HEK293 (cell line): ENCODE data around the gene ZP4.

ENCODE experiments used
- CTCF ChIA-PET: fragments of 350-600 bp; formaldehyde crosslinking; extraction: SDS; loops from one replicate; lab custom pipeline; 2021; ENCODE audit warnings: antibody characterized with exemption; lab: Yijun Ruan, JAX
- POLR2A ChIA-PET: fragments of 300-600 bp; formaldehyde crosslinking; extraction: SDS; loops from one replicate; lab custom pipeline; 2020; ENCODE audit warnings: antibody characterized with exemption, inconsistent platforms; lab: Yijun Ruan, JAX
- H3K27ac ChIP-seq: fragments of 200-500 bp; sonication (Bioruptor generic); 2 replicates; pipeline ENCODE4 v1.5.1; 2014; ENCODE audit warnings: low read depth, low read length, control low read depth, inconsistent platforms; ENCODE audit errors: extremely low read depth
- H3K36me3 ChIP-seq, 2 experiments: fragments of 200-500 bp in 1 of 2; sonication (Bioruptor generic) in 1 of 2; 1 replicate in 1 of 2; 2 replicates in 1 of 2; pipeline ENCODE4 v1.5.1; 2014 to 2017; ENCODE audit warnings: inconsistent platforms in 2 of 2, low read length in 2 of 2; ENCODE audit not compliant: control insufficient read depth in 2 of 2, insufficient read depth in 1 of 2
- H3K4me1 ChIP-seq: fragments of 200-500 bp; sonication (Bioruptor generic); 2 replicates; pipeline ENCODE4 v1.5.1; 2014; ENCODE audit warnings: mild to moderate bottlenecking, low read length, inconsistent platforms; ENCODE audit not compliant: control insufficient read depth, insufficient read depth
- H3K4me3 ChIP-seq: 2 replicates; pipeline ENCODE4 v1.5.1; 2011; ENCODE audit warnings: low read depth, mild to moderate bottlenecking, control low read depth, low read length, moderate library complexity
- H3K9me3 ChIP-seq: fragments of 200-500 bp; sonication (Bioruptor generic); 2 replicates; pipeline ENCODE4 v1.5.1; 2014; ENCODE audit warnings: low read depth, low read length, inconsistent platforms; ENCODE audit not compliant: control insufficient read depth, insufficient read depth
- BCL6B ChIP-seq: fragments of 450-650 bp; formaldehyde crosslinking; IDR thresholded peaks from 2 replicates; pipeline ENCODE4 v1.5.1; 2017; ENCODE audit warnings: missing biosample characterization, missing genetic modification characterization
- HIC1 ChIP-seq: fragments of 450-650 bp; formaldehyde crosslinking; IDR thresholded peaks from 2 replicates; pipeline ENCODE4 v1.5.1; 2016; ENCODE audit warnings: missing biosample characterization, missing genetic modification characterization
- HOXC10 ChIP-seq: sonication (generic); formaldehyde crosslinking; IDR thresholded peaks from 2 replicates; pipeline ENCODE4 v1.8.1; 2023; ENCODE audit warnings: mild to moderate bottlenecking, missing genetic modification reagents
- KLF17 ChIP-seq: fragments of 450-650 bp; formaldehyde crosslinking; IDR thresholded peaks from 2 replicates; pipeline ENCODE4 v1.5.1; 2016; ENCODE audit warnings: missing biosample characterization, missing genetic modification characterization
- REPIN1 ChIP-seq: fragments of 450-650 bp; formaldehyde crosslinking; IDR thresholded peaks from 2 replicates; pipeline ENCODE4 v1.5.1; 2017; ENCODE audit warnings: missing biosample characterization, missing genetic modification characterization, low read depth
- ZBTB17 ChIP-seq: fragments of 450-650 bp; formaldehyde crosslinking; IDR thresholded peaks from 2 replicates; pipeline ENCODE4 v1.5.1; 2016; ENCODE audit warnings: missing biosample characterization, missing genetic modification characterization
- ZEB2 ChIP-seq: fragments of 450-650 bp; formaldehyde crosslinking; IDR thresholded peaks from 2 replicates; pipeline ENCODE4 v1.5.1; 2016; ENCODE audit warnings: missing biosample characterization, missing genetic modification characterization
- ZNF155 ChIP-seq: fragments of 450-650 bp; formaldehyde crosslinking; IDR thresholded peaks from 2 replicates; pipeline ENCODE4 v1.5.1; 2016; ENCODE audit warnings: missing biosample characterization, missing genetic modification characterization
- ZNF280C ChIP-seq: fragments of 450-650 bp; formaldehyde crosslinking; IDR thresholded peaks from 2 replicates; pipeline ENCODE4 v1.5.1; 2016; ENCODE audit warnings: missing biosample characterization, missing genetic modification characterization
- ZNF324 ChIP-seq: fragments of 450-650 bp; formaldehyde crosslinking; IDR thresholded peaks from 2 replicates; pipeline ENCODE4 v1.5.1; 2016; ENCODE audit warnings: missing biosample characterization, missing genetic modification characterization
- ZNF544 ChIP-seq: fragments of 450-650 bp; formaldehyde crosslinking; IDR thresholded peaks from 2 replicates; pipeline ENCODE4 v1.5.0; 2017; ENCODE audit warnings: missing biosample characterization, missing genetic modification characterization
- ZNF645 ChIP-seq: fragments of 450-650 bp; formaldehyde crosslinking; IDR thresholded peaks from 2 replicates; pipeline ENCODE4; 2016; ENCODE audit warnings: missing biosample characterization, missing genetic modification characterization
- ZNF658 ChIP-seq: fragments of 450-650 bp; formaldehyde crosslinking; IDR thresholded peaks from 2 replicates; pipeline ENCODE4; 2016; ENCODE audit warnings: missing biosample characterization, missing genetic modification characterization
- ZNF670 ChIP-seq: fragments of 450-650 bp; formaldehyde crosslinking; IDR thresholded peaks from 2 replicates; pipeline ENCODE4 v1.5.1; 2016; ENCODE audit warnings: missing biosample characterization, missing genetic modification characterization, low read depth
- ZNF707 ChIP-seq: fragments of 450-650 bp; formaldehyde crosslinking; IDR thresholded peaks from 2 replicates; pipeline ENCODE4 v1.5.1; 2016; ENCODE audit warnings: missing biosample characterization, missing genetic modification characterization
- ZNF776 ChIP-seq: fragments of 450-650 bp; formaldehyde crosslinking; IDR thresholded peaks from 2 replicates; pipeline ENCODE4 v1.5.0; 2017; ENCODE audit warnings: missing biosample characterization, missing genetic modification characterization, borderline replicate concordance
- ZNF785 ChIP-seq: fragments of 450-650 bp; formaldehyde crosslinking; IDR thresholded peaks from 2 replicates; pipeline ENCODE4 v1.5.1; 2016; ENCODE audit warnings: missing biosample characterization, missing genetic modification characterization
- ZSCAN16 ChIP-seq: fragments of 450-650 bp; formaldehyde crosslinking; IDR thresholded peaks from 2 replicates; pipeline ENCODE4 v1.5.1; 2016; ENCODE audit warnings: missing biosample characterization, missing genetic modification characterization
- TF ChIP-seq, protein P1 (sequence below): fragments of 450-650 bp; formaldehyde crosslinking; IDR thresholded peaks from 2 replicates; pipeline ENCODE4 v1.5.1; 2016; ENCODE audit warnings: missing biosample characterization, missing genetic modification characterization
- TF ChIP-seq, protein P2 (sequence below): fragments of 450-650 bp; formaldehyde crosslinking; IDR thresholded peaks from 2 replicates; pipeline ENCODE4 v1.5.1; 2017; ENCODE audit warnings: missing biosample characterization, missing genetic modification characterization

The ZP4 gene

GRCh38 chr1:237913345-237913744 is 22.6 kb upstream of the ZP4 start:
- CTCF ChIA-PET = no interaction called here
- no peak overlapping the region for H3K4me3 ChIP-seq
- POLR2A ChIA-PET = no interaction called here

GRCh38 chr1:237911911-237912310 is 21.2 kb upstream of the ZP4 start:
- ChIA-PET POLR2A (no interaction called here), CTCF (no interaction called here)
- H3K9me3 ChIP-seq = no peaks in the 10 kb centered on the region
- H3K4me1 ChIP-seq = no peaks in the 10 kb centered on the region
- H3K4me3 ChIP-seq = no peak overlapping the region
- H3K36me3 ChIP-seq = no peaks in the 10 kb centered on the region
- H3K27ac ChIP-seq = no peak overlapping the region
- no peak for TF ChIP-seq ZNF544 (tag by site-specific recombination)
- no peak for TF ChIP-seq ZNF155 (tag by site-specific recombination)
- no peak for TF ChIP-seq ZNF280C
- no peak for TF ChIP-seq ZNF324
- TF ChIP-seq ZNF776 (tag by site-specific recombination) = no peak
- TF ChIP-seq, protein P1, sequence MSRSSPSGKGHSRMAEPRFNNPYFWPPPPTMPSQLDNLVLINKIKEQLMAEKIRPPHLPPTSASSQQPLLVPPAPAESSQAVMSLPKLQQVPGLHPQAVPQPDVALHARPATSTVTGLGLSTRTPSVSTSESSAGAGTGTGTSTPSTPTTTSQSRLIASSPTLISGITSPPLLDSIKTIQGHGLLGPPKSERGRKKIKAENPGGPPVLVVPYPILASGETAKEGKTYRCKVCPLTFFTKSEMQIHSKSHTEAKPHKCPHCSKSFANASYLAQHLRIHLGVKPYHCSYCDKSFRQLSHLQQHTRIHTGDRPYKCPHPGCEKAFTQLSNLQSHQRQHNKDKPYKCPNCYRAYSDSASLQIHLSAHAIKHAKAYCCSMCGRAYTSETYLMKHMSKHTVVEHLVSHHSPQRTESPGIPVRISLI = no peak
- TF ChIP-seq KLF17 = no peak
- no peak for TF ChIP-seq ZEB2 (tag by site-specific recombination)
- no peak for TF ChIP-seq ZNF785
- no peak for TF ChIP-seq HIC1
- no peak for TF ChIP-seq BCL6B (tag by site-specific recombination)
- no peak for TF ChIP-seq ZSCAN16 (tag by site-specific recombination)
- no peak for TF ChIP-seq ZNF670 (tag by site-specific recombination)
- no peak for TF ChIP-seq ZNF658 (tag by site-specific recombination)
- no peak for TF ChIP-seq ZBTB17
- no peak for TF ChIP-seq ZNF645 (tag by site-specific recombination)
- TF ChIP-seq REPIN1 (tag by site-specific recombination) = no peak
- TF ChIP-seq, protein P2, sequence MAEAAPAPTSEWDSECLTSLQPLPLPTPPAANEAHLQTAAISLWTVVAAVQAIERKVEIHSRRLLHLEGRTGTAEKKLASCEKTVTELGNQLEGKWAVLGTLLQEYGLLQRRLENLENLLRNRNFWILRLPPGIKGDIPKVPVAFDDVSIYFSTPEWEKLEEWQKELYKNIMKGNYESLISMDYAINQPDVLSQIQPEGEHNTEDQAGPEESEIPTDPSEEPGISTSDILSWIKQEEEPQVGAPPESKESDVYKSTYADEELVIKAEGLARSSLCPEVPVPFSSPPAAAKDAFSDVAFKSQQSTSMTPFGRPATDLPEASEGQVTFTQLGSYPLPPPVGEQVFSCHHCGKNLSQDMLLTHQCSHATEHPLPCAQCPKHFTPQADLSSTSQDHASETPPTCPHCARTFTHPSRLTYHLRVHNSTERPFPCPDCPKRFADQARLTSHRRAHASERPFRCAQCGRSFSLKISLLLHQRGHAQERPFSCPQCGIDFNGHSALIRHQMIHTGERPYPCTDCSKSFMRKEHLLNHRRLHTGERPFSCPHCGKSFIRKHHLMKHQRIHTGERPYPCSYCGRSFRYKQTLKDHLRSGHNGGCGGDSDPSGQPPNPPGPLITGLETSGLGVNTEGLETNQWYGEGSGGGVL (tag by site-specific recombination) = no peak
- TF ChIP-seq ZNF707 (tag by site-specific recombination) = no peak

More at GRCh38 chr1:237913345-237913744, 22.6 kb upstream of the ZP4 start:
- H3K4me1 ChIP-seq = no peaks in the 10 kb centered on the region
- H3K36me3 ChIP-seq = no peaks in the 10 kb centered on the region
- TF ChIP-seq HOXC10 (CRISPR knock-in tag) = no peak
- no peak overlapping the region for H3K27ac ChIP-seq
- H3K9me3 ChIP-seq = no peaks in the 10 kb centered on the region
